Tongue (tissue), 2 donors: ENCODE data around the gene SLC35B3. TPM values are rescaled to one million over a fixed set of nuclear protein-coding genes. Genes with fewer than 3 reads are reported as not detected.
"Not testable (repeated sequence)": the region's sequence is repeated elsewhere in the genome, so short reads cannot be mapped to it uniquely, and the experiment has no call there.

Experiments
- DNase-seq: peaks from one replicate; pipeline ENCODE4 v3.0.0-alpha.2; 2015
- total RNA-seq: library from RNA; depleted of rRNA; stranded (reverse); fragments of >200 nt; gene quantifications from one replicate; pipeline ENCODE4 v1.2.3, GENCODE V29; 2014

Gene SLC35B3
- total RNA-seq = 14.0 TPM

- DNase-seq = peak; percentile 98
Observed at GRCh38 chr6:8435093-8435844, at the start of gene SLC35B3. TSS of gene SLC35B3 (minus strand) at chr6:8435545.

DNA sequence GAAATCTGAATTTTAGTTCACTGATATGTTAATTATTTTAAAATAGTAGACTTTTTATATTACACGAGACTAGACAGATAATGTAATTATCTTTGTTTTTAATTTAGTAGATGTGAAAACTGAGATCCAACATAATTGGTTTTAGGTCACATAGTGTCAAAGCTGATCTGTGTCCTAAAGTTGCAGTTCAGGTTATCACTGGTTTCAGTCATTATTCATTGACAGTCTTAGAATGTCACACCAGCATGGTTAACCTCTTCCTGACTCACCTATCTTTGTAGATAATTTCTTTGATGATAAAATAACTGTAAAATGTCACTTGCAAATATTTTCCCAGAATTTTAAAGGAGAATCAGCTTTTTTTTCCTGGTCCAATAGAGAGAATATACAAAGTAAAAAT is 48.3 kb upstream of the SLC35B3 start:
- DNase-seq = no peak

GRCh38 chr6:8481727-8482126 is 46.4 kb upstream of the SLC35B3 start:
- no peak for DNase-seq

DNA sequence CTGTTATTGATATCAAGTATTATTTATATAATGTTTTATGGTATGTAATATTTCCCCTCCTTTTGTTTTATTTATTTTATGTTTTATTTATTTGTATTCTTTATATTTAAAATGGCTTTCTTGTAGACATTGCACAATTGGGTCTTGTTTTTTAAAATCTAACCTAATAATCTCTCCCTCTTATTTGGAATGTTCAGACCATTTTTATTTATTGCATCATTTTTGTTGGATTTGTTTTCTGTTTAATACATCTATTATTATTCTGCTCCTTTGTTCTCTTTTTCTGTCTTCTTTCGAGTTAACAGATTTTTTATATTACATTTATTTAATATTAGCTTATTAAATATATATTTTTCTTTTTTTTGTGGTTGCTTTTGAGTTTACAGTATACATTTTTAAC is 43.1 kb upstream of the SLC35B3 start:
- DNase-seq = no peak

- no peak for DNase-seq
Observed at GRCh38 chr6:8476656-8477055, 41.3 kb upstream of the SLC35B3 start.

DNA sequence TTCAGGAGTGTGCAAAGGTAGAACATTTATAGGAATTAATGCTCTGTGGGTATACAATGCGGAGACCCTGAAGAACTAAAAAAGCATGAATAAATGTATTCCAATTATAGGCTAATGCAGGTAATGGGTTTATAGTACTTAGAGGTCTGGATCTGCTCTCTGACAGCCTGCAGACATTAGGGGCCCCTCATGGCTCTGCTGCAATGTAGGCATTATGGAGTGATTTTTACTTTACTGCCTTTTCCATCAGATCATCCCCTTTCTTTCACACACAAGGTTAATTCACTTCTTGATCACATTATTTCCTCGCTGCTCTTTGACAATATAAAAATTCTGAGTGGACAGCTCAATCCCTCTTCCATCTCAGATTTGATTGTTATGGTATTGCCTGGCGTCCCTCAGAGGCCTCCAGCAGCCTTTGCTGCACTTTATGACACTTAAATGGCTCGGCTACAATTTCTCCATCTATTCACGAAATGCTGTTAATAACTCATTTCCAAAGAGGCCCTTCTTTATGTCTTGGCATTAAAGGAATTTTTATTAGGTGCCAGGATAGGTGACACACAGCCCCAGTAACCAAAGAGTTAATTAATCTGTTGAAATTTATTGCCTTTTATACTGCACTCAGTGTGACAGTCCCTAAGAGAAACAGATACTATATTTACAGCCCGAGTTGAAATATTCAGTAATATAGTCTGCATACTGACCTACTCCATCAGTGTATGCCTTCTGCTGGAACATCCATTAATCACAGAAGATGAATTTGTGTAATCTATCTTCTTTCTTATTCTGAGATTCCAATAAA is 33.4 kb upstream of the SLC35B3 start:
- no peak for DNase-seq

- DNase-seq = no peak
Observed at GRCh38 chr6:8462694-8463093, 27.3 kb upstream of the SLC35B3 start.

- DNase-seq = no peak
Observed at GRCh38 chr6:8462169-8462568, 26.8 kb upstream of the SLC35B3 start.

GRCh38 chr6:8446391-8446790 is 11.0 kb upstream of the SLC35B3 start:
- DNase-seq = no peak

GRCh38 chr6:8445930-8446329 is 10.6 kb upstream of the SLC35B3 start:
- DNase-seq = not testable (repeated sequence)

DNA sequence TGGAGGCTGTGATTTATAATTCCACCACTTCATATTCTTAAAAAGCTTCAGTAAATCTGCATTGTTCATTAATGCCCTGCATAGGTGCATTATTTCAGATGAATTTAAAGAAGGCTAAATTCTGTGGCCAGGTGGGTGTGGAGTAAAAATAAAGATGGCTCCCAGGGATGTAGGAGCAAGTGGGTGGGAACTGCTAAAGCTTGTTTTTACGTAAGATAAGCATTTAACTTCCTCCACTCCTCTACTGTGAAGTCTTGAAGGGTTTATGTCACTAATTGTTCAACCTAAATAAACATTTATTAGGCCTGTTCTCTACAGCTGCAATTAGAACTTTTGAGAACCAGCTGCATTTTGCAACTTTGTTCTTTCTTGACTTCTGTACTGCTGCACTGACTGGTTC is 6.8 kb upstream of the SLC35B3 start:
- DNase-seq = no peak

GRCh38 chr6:8441452-8441851 is 6.1 kb upstream of the SLC35B3 start:
- DNase-seq = no peak

GRCh38 chr6:8439601-8440268 is 4.4 kb upstream of the SLC35B3 start:
- DNase-seq = no peak

DNA sequence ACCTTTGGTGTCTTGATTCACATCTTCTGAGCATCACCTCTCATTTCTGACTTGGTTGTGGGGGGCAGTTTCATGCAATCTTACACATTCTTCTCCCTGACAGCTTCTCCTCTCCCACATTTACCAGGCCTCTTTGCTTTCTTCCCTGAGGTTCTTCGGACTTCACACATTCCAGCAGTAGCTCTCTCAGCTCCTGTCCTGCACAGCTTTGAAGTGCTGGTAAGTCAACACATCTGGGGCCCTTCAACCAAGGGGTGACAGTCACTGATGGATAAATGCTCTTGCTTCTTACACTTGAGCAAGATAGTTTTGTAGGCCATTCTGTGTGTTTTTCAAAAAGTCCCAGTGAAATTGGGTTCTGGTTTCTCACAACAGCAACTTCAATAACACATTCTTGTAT is 2.5 kb upstream of the SLC35B3 start:
- no peak for DNase-seq

GRCh38 chr6:8436966-8437365 is 1.6 kb upstream of the SLC35B3 start:
- DNase-seq = no peak

- no peak for DNase-seq
Observed at GRCh38 chr6:8435845-8436168, 462 bp upstream of the SLC35B3 start.

DNA sequence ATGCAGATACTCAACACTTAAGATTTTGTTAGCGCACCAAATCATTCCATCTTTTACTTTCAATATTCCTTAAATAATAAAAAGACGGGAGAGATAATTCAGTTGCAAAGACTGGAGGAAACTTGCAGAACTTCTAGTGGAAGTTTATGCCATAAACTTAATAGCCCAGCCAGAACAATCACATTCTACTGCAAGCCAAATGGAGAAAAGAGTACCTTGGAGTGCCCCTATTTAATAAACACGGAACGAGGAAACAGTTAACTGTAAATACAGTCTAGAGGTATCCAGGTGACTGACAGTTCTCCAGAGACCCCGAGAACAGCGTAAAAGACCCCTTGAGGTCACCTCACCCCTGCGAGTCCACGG is 635 bp downstream of the SLC35B3 start:
- no peak for DNase-seq

- no peak for DNase-seq
Observed at GRCh38 chr6:8432614-8433013, 2.7 kb downstream of the SLC35B3 start.

GRCh38 chr6:8429821-8430220 is 5.5 kb downstream of the SLC35B3 start:
- no peak for DNase-seq

DNA sequence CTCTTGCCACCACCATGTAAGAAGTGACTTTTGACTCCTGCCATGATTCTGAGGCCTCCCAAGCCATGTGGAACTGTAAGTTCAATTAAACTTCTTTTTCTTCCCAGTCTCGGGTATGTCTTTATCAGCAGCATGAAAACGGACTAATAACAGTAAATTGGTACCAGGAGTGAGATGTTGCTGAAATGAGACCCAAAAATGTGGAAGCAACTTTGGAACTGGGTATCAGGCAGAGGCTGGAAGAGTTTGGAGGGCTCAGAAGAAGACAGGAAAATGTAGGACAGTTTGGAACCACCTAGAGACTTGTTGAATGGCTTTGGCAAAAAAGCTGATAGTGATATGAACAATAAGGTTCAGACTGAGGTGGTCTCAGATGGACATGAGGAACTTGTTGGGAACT is 8.8 kb downstream of the SLC35B3 start:
- DNase-seq = not testable (repeated sequence)

GRCh38 chr6:8420031-8420588 is 15.2 kb downstream of the SLC35B3 start:
- no peak for DNase-seq

DNA sequence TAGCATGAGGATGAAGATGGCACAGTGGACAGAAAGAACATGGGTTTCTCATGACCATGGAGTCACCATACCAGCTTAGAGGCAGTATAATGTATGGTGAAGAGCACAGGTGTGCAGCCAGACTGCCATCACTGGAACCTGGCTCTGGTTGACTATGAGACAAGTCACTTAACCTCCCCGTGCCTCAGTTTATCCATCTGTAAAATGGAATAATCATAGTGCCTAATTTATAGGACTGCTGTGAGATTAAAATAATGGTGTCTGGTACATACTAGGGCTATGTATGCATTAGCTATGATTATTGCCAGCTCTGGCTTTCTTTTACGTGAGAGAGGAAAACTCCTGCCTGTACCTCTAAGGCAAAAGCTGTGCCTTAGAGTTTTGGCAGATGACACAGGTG is 19.4 kb downstream of the SLC35B3 start:
- no peak for DNase-seq

DNA sequence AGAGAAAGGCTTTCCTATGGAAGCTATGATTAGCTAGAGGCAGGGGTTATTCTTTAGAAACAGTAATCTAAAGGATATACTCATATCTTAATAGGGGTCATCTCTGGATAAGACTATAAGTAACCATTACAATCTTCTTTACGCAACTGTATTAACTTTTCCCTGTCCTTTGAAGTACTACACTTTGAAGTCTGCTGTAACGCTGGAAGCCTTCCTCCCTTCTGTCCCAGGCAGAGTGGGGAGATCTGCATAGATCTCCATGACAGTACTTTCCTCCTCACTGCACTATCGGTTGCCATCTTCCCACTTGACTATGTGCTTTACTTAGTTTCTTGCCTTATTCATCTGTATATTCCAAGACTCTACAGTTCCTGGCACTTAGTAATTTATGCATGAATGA is 20.1 kb downstream of the SLC35B3 start:
- no peak for DNase-seq
